ENCODE measurements around the gene ALK. TPM values are rescaled to one million over a fixed set of nuclear protein-coding genes. Genes with fewer than 3 reads are reported as not detected.

ALK gene
- total RNA-seq, 4 donors from 2014 or later, result 0.32 to 0.42 TPM; not detected in 2

GRCh38 chr2:29417630-29418029 lies 503.8 kb downstream of the ALK start:
- WGBS, result 72% methylated on average over 6 of the region's 6 CpGs
- no peak for TF ChIP-seq POLR2A (IDR thresholded peaks at IDR 0.05)
- H3K4me3 ChIP-seq, result no peak overlapping the region
- no peak for DNase-seq (ENCODE audit: low spot score in 2 of 2)
- no peaks in the 10 kb centered on the region for H3K36me3 ChIP-seq
- no peaks in the 10 kb centered on the region for H3K4me1 ChIP-seq
- no peaks in the 10 kb centered on the region for H3K9me3 ChIP-seq
- H3K27me3 ChIP-seq, result peaks cover 15% of the 10 kb centered on the region
- H3K27ac ChIP-seq, result no peak overlapping the region

- TF ChIP-seq POLR2AphosphoS5 (IDR thresholded peaks at IDR 0.05) (no peak), EP300 (IDR thresholded peaks at IDR 0.05) (no peak), POLR2A (IDR thresholded peaks at IDR 0.05) (no peak), CTCF (IDR thresholded peaks at IDR 0.05) (no peak)
- no peaks in the 10 kb centered on the region for H3K4me1 ChIP-seq
- no peaks in the 10 kb centered on the region for H3K9me3 ChIP-seq
- no peaks in the 10 kb centered on the region for H3K36me3 ChIP-seq
- DNase-seq (ENCODE audit: low spot score in 2 of 2), result no peak
- 93% methylated on average over 1 of the region's 1 CpG for WGBS
- no peak overlapping the region for H3K27ac ChIP-seq
- no peak overlapping the region for H3K4me3 ChIP-seq
- H3K27me3 ChIP-seq, result no peaks in the 10 kb centered on the region
Observed at GRCh38 chr2:29412197-29412925, 509.0 kb downstream of the ALK start.

GRCh38 chr2:29405707-29406106 lies 515.7 kb downstream of the ALK start:
- no peak for DNase-seq (ENCODE audit: low spot score in 2 of 2)
- Histone ChIP-seq H3K27ac (no peak overlapping the region), H3K4me1 (no peaks in the 10 kb centered on the region), H3K27me3 (peaks cover 4% of the 10 kb centered on the region), H3K4me3 (no peak overlapping the region), H3K36me3 (no peaks in the 10 kb centered on the region), H3K9me3 (no peaks in the 10 kb centered on the region)
- WGBS, result 45% methylated on average over 2 of the region's 2 CpGs
- TF ChIP-seq POLR2A (IDR thresholded peaks at IDR 0.05) (no peak), CTCF (IDR thresholded peaks at IDR 0.05) (no peak), EP300 (IDR thresholded peaks at IDR 0.05) (no peak), POLR2AphosphoS5 (IDR thresholded peaks at IDR 0.05) (no peak)

- no peaks in the 10 kb centered on the region for H3K36me3 ChIP-seq
- no peak for DNase-seq (ENCODE audit: low spot score in 2 of 2)
- TF ChIP-seq POLR2A (IDR thresholded peaks at IDR 0.05) (no peak), CTCF (IDR thresholded peaks at IDR 0.05) (no peak), POLR2AphosphoS5 (IDR thresholded peaks at IDR 0.05) (no peak), EP300 (IDR thresholded peaks at IDR 0.05) (no peak)
- no peak overlapping the region for H3K4me3 ChIP-seq
- H3K9me3 ChIP-seq, result no peaks in the 10 kb centered on the region
- no peak overlapping the region for H3K27ac ChIP-seq
- 78% methylated on average over 5 of the region's 5 CpGs for WGBS
- peaks cover 4% of the 10 kb centered on the region for H3K27me3 ChIP-seq
- no peaks in the 10 kb centered on the region for H3K4me1 ChIP-seq
Observed at GRCh38 chr2:29405266-29405665, 516.1 kb downstream of the ALK start.

- Histone ChIP-seq H3K4me1 (no peaks in the 10 kb centered on the region), H3K27ac (no peak overlapping the region), H3K36me3 (no peaks in the 10 kb centered on the region), H3K27me3 (peaks cover 7% of the 10 kb centered on the region), H3K4me3 (no peak overlapping the region), H3K9me3 (no peaks in the 10 kb centered on the region)
- no peak for TF ChIP-seq POLR2AphosphoS5 (IDR thresholded peaks at IDR 0.05)
- no peak for TF ChIP-seq CTCF (IDR thresholded peaks at IDR 0.05)
- TF ChIP-seq EP300 (IDR thresholded peaks at IDR 0.05), result no peak
- no peak for TF ChIP-seq POLR2A (IDR thresholded peaks at IDR 0.05)
- WGBS, result 77% methylated on average over 7 of the region's 7 CpGs
- DNase-seq (ENCODE audit: low spot score in 2 of 2), result no peak
Observed at GRCh38 chr2:29401994-29402393, 519.4 kb downstream of the ALK start.
